ENCODE results near the gene TLL1.

DNA sequence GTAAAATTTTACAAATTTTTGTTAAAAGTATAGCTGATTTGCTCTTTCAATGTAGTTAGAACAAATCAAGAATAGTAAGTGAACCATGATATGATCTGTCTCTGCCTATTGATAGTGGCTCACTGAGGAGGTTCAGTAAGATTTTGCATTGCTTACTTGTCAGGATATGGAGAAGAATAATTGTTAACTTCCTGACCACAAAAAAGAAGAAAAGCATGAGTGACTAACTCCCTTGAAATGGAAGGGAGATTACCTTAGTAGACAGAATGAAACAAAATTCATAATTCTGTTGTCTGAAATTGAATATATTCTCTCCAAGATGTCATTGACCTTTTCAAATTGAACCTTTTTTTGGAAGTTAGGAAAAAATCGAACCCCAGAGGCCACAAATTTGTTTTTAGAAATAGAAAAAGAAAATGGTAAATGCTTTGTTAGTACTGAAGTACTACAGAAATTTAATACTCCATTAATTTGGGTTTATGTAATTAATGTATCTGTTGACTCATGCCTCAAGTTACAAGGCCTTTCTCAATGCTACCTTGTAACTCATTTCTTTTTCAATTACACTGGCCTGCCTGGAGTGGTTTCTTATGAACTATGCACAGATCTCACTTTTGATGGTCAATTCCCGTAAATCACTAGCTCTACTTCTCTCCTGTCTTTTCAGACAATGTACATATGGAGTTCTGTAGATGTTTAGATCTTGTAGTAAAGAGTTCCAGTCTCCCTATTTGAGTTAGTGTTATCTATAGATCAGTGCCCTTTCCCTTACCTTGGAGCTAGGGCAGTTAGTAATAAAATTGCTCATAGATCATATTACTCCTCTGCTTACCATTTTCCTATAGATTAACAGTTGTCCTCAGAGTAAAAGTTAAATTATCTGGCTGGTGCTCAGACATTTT lies 139.3 kb downstream of the TLL1 start:
- TF ChIP-seq POLR2A (IDR thresholded peaks at IDR 0.05; ENCODE audit: low read depth, low read length) (no peak), TAF1 (IDR thresholded peaks at IDR 0.05; ENCODE audit: borderline replicate concordance, low read depth, low read length) (no peak)
